NCI-H82 treated with DMSO at 0.1 percent for 48 hours (cell line): ENCODE results near the gene MTUS2.
"Not testable (repeated sequence)": the region's sequence is repeated elsewhere in the genome, so short reads cannot be mapped to it uniquely, and the experiment has no call there.

Experiments
- DNase-seq: peaks from one replicate; lab custom pipeline; 2025; ENCODE audit not compliant: unreplicated experiment; lab: John Stamatoyannopoulos, UW

Gene MTUS2

GRCh38 chr13:29156136-29156535, 336.0 kb downstream of the MTUS2 start:
- DNase-seq: no peak

- DNase-seq: no peak
Observed at GRCh38 chr13:29159871-29160270, 339.7 kb downstream of the MTUS2 start.

- DNase-seq: no peak
Observed at GRCh38 chr13:29160862-29161261, 340.7 kb downstream of the MTUS2 start.

GRCh38 chr13:29161676-29162075, 341.5 kb downstream of the MTUS2 start:
- DNase-seq: no peak

GRCh38 chr13:29162638-29163235, 342.6 kb downstream of the MTUS2 start:
- DNase-seq: no peak

- no peak for DNase-seq
Observed at GRCh38 chr13:29164116-29164515, 344.0 kb downstream of the MTUS2 start.

- no peak for DNase-seq
Observed at GRCh38 chr13:29165216-29165615, 345.1 kb downstream of the MTUS2 start.

GRCh38 chr13:29165840-29166239, 345.7 kb downstream of the MTUS2 start:
- DNase-seq: no peak

GRCh38 chr13:29170436-29171082, 350.4 kb downstream of the MTUS2 start:
- DNase-seq: no peak

GRCh38 chr13:29171244-29171643, 351.1 kb downstream of the MTUS2 start:
- no peak for DNase-seq

- DNase-seq: no peak
Observed at GRCh38 chr13:29174093-29174492, 354.0 kb downstream of the MTUS2 start.

GRCh38 chr13:29175250-29175873, 355.2 kb downstream of the MTUS2 start:
- no peak for DNase-seq

- DNase-seq: no peak
Observed at GRCh38 chr13:29180055-29180454, 359.9 kb downstream of the MTUS2 start.

GRCh38 chr13:29182216-29182615, 362.1 kb downstream of the MTUS2 start:
- DNase-seq: no peak

GRCh38 chr13:29185926-29186325, 365.8 kb downstream of the MTUS2 start:
- DNase-seq: no peak

GRCh38 chr13:29187584-29187983, 367.4 kb downstream of the MTUS2 start:
- DNase-seq: no peak

- no peak for DNase-seq
Observed at GRCh38 chr13:29190298-29190697, 370.2 kb downstream of the MTUS2 start.

- no peak for DNase-seq
Observed at GRCh38 chr13:29193083-29193482, 372.9 kb downstream of the MTUS2 start.

- DNase-seq: no peak
Observed at GRCh38 chr13:29195456-29195855, 375.3 kb downstream of the MTUS2 start.

GRCh38 chr13:29196409-29197074, 376.4 kb downstream of the MTUS2 start:
- DNase-seq: no peak

- not testable (repeated sequence) for DNase-seq
Observed at GRCh38 chr13:29202753-29203152, 382.6 kb downstream of the MTUS2 start.

GRCh38 chr13:29204651-29205050, 384.5 kb downstream of the MTUS2 start:
- no peak for DNase-seq
